PC-3 (cell line): ENCODE results near the gene ADAT3. TPM values are rescaled to one million over a fixed set of nuclear protein-coding genes. Genes with fewer than 3 reads are reported as not detected.

Source experiments
- ATAC-seq: fragments of 200-7000 bp; cut with Tn5 transposase; 2 replicates; pipeline ENCODE4 v1.9.1; 2020; ENCODE audit warnings: mild to moderate bottlenecking, moderate library complexity
- BruUV-seq: library from RNA; stranded (reverse); fragments of 400-500 nt; replicated peaks from 2 replicates; lab custom pipeline; 2021; lab: Mats Ljungman, UMichigan
- CTCF ChIA-PET: fragments of 300-600 bp; sonication (Branson Sonifier 250); formaldehyde crosslinking; loops from one replicate; lab custom pipeline; 2022; ENCODE audit warnings: antibody characterized with exemption; lab: Charles Lee
- POLR2A ChIA-PET: fragments of 300-600 bp; sonication (Branson Sonifier 250); formaldehyde crosslinking; loops from one replicate; lab custom pipeline; 2022; ENCODE audit warnings: antibody characterized with exemption; ENCODE audit not compliant: unreplicated experiment; lab: Charles Lee
- DNase-seq: peaks from one replicate; pipeline ENCODE4 v3.0.0-alpha.2; 2015
- H2AFZ ChIP-seq: fragments of 300-600 bp; sonication (generic); 2 replicates; pipeline ENCODE4 v1.6.0; 2016; ENCODE audit warnings: antibody characterized with exemption, low read length
- H3F3A ChIP-seq: fragments of 300-600 bp; sonication (generic); one replicate; pipeline ENCODE4 v1.6.0; 2017; ENCODE audit warnings: antibody characterized with exemption, low read length, control low read depth, mild to moderate bottlenecking; ENCODE audit not compliant: unreplicated experiment
- H3K27ac ChIP-seq: fragments of 300-600 bp; sonication (generic); 2 replicates; pipeline ENCODE4 v1.5.1; 2016; ENCODE audit warnings: mild to moderate bottlenecking, low read length
- H3K27me3 ChIP-seq: fragments of 300-600 bp; sonication (generic); 2 replicates; pipeline ENCODE4 v1.6.1; 2016; ENCODE audit warnings: low read length, mixed read lengths
- H3K36me3 ChIP-seq: fragments of 300-600 bp; sonication (generic); 2 replicates; pipeline ENCODE4 v1.6.1; 2016; ENCODE audit warnings: low read depth, mixed run types, low read length, mixed read lengths
- H3K4me1 ChIP-seq: fragments of 300-600 bp; sonication (generic); 2 replicates; pipeline ENCODE4 v1.5.1; 2016; ENCODE audit warnings: low read length; ENCODE audit not compliant: insufficient read depth
- H3K4me2 ChIP-seq: fragments of 300-600 bp; sonication (generic); 2 replicates; pipeline ENCODE4 v1.6.0; 2016; ENCODE audit warnings: low read length
- H3K4me3 ChIP-seq: fragments of 300-600 bp; sonication (generic); 2 replicates; pipeline ENCODE4 v1.5.1; 2016; ENCODE audit warnings: mild to moderate bottlenecking, low read length, mixed read lengths
- H3K79me2 ChIP-seq: fragments of 300-600 bp; sonication (generic); 2 replicates; pipeline ENCODE4 v1.6.1; 2017; ENCODE audit warnings: low read length, mixed read lengths
- H3K9ac ChIP-seq: fragments of 300-600 bp; sonication (generic); 2 replicates; pipeline ENCODE4 v1.6.0; 2016; ENCODE audit warnings: mild to moderate bottlenecking, low read length
- H3K9me2 ChIP-seq: fragments of 300-600 bp; sonication (generic); replicated peaks from 2 replicates; pipeline ENCODE4 v1.6.1; 2016; ENCODE audit warnings: mixed run types, low read length, mixed read lengths
- H3K9me3 ChIP-seq: fragments of 300-600 bp; sonication (generic); 2 replicates; pipeline ENCODE4 v1.6.1; 2016; ENCODE audit warnings: low read length, mixed read lengths
- H4K20me1 ChIP-seq: fragments of 300-600 bp; sonication (generic); 2 replicates; pipeline ENCODE4 v1.6.1; 2016; ENCODE audit warnings: low read length, mixed read lengths
- CTCF ChIP-seq: fragments of 300-600 bp; sonication (generic); conservative IDR thresholded peaks from 2 replicates; pipeline ENCODE4 v1.5.1; 2017; ENCODE audit warnings: antibody characterized with exemption, low read depth, mild to moderate bottlenecking, low read length
- EZH2 ChIP-seq: fragments of 300-600 bp; sonication (generic); IDR thresholded peaks from one replicate; pipeline ENCODE4 v1.6.1; 2017; ENCODE audit warnings: antibody characterized with exemption, mild to moderate bottlenecking, low read length; ENCODE audit not compliant: unreplicated experiment
- EZH2phosphoT487 ChIP-seq: fragments of 300-600 bp; sonication (generic); IDR thresholded peaks from 2 replicates; pipeline ENCODE4 v1.6.1; 2018; ENCODE audit warnings: mild to moderate bottlenecking, antibody characterized with exemption, low read length, borderline replicate concordance
- intact Hi-C: fragments of 100-400 bp; cut with micrococcal nuclease; formaldehyde crosslinking; loops from 2 replicates; pipeline ENCODE4 v1.9.0; 2023
- total RNA-seq: library from RNA; depleted of rRNA; stranded (reverse); fragments of >200 nt; gene quantifications from 2 replicates; pipeline ENCODE4 v1.2.3, GENCODE V29; 2014

The ADAT3 gene
- total RNA-seq, 1 experiment from 2014 or later = 8.4 TPM

DNA sequence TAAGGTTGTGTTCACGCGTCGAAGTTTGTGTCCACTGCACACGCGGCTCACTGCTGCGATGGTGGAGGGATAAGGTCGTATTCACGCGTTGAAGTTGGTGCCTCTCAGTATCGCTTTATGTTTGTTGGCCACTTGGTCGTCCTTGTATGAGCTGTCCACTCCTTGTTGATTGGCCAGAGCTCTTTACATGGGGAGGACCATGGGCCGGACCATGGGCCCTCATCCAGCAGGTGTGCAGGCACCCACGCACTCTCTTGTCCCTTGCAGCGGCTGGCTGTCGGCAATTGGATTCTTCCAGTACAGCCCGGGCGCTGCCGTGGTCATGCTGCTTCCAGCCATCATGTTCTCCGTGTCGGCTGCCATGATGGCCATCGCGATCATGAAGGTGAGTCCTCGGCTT, 17.6 kb downstream of the ADAT3 start:
- Histone ChIP-seq H3K9me3 (no peaks in the 10 kb centered on the region), H2AFZ (no peak overlapping the region), H3K9ac (no peak overlapping the region), H4K20me1 (no peaks in the 10 kb centered on the region), H3K4me1 (no peaks in the 10 kb centered on the region), H3K27me3 (no peaks in the 10 kb centered on the region), H3K27ac (no peak overlapping the region), H3K4me3 (no peak overlapping the region), H3K36me3 (peaks cover 4% of the 10 kb centered on the region; the same call in 1 of the 2 replicates), H3K9me2 (no peaks in the 10 kb centered on the region), H3K4me2 (no peak overlapping the region), H3F3A (no peaks in the 10 kb centered on the region), H3K79me2 (no peaks in the 10 kb centered on the region)
- DNase-seq (no peak), ATAC-seq (no peak)
- intact Hi-C loops = no loop called here
- CTCF ChIA-PET = no interaction called here
- POLR2A ChIA-PET = no interaction called here
- no TSS peak for BruUV-seq
- TF ChIP-seq EZH2phosphoT487 = no peak
- no peak for TF ChIP-seq EZH2
- TF ChIP-seq CTCF = no peak

DNA sequence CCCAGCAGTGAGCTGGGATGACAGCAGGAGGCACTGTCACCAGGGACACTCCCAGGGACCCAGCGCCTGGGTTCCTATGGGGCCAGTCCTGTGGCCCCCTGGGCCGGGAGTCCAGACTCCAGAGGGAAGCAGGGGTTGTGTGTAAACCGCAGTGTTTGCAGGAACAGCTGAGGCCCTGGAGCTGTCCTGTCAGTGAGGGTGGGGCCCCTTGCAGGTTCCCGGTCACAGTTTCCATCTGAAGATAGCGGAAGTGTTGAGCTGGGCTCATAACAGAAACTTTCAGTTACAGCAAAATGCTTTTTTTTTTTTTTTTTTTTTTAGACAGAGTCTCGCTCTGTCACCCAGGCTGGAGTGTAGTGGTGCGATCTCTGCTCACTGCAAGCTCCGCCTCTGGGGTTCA, 18.1 kb downstream of the ADAT3 start:
- BruUV-seq = no TSS peak
- no peak overlapping the region for H3K27ac ChIP-seq
- H3F3A ChIP-seq = no peaks in the 10 kb centered on the region
- intact Hi-C loops = no loop called here
- H3K4me2 ChIP-seq = no peak overlapping the region
- no peaks in the 10 kb centered on the region for H3K79me2 ChIP-seq
- H3K4me3 ChIP-seq = no peak overlapping the region
- no peaks in the 10 kb centered on the region for H3K9me2 ChIP-seq
- no peak overlapping the region for H2AFZ ChIP-seq
- no peak overlapping the region for H3K9ac ChIP-seq
- H4K20me1 ChIP-seq = no peaks in the 10 kb centered on the region
- no peaks in the 10 kb centered on the region for H3K9me3 ChIP-seq
- POLR2A ChIA-PET = no interaction called here
- no peaks in the 10 kb centered on the region for H3K4me1 ChIP-seq
- DNase-seq = no peak
- CTCF ChIA-PET = no interaction called here
- TF ChIP-seq EZH2phosphoT487 (no peak), CTCF (no peak), EZH2 (no peak)
- H3K36me3 ChIP-seq = peaks cover 4% of the 10 kb centered on the region; the same call in 1 of the 2 replicates
- ATAC-seq = no peak
- no peaks in the 10 kb centered on the region for H3K27me3 ChIP-seq

DNA sequence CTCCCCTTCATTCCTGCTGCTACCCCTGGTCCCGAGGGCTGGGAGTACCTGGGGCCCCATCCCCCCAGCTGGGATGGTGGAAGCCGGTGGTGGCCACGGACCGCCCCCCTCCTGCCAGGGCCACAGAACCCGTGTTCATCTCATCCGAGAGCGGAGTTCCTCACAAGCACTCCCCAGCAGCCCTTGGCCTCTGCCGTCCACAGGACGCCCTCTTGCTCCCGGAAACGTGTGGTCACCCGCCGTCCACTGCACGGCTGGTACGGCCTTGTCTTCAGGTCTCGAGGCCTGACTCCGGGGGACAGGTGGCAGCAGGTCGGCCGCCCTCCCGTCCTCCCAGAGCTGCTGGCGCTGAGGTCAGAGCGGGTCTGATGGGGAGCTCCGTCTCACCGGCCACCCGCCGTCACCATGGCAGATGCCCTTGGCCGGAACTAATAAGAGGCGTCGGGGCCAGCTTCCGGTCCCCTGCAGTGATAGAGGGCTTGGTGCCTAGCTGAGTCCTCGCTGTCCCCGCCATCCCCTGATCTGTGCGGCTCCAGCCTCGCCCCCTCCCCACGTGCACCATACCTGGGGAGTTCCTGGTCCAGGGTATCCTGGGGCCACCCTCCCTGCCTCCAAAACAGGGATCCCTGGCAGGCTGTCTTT, 19.2 kb downstream of the ADAT3 start:
- H3K27ac ChIP-seq = no peak overlapping the region
- ChIA-PET CTCF (no interaction called here), POLR2A (no interaction called here)
- H3K4me3 ChIP-seq = no peak overlapping the region
- no peaks in the 10 kb centered on the region for H3F3A ChIP-seq
- H3K9ac ChIP-seq = no peak overlapping the region
- no peak overlapping the region for H2AFZ ChIP-seq
- H3K36me3 ChIP-seq = peaks cover 4% of the 10 kb centered on the region; the same call in 1 of the 2 replicates
- H3K4me2 ChIP-seq = no peak overlapping the region
- no peaks in the 10 kb centered on the region for H3K79me2 ChIP-seq
- no peak for ATAC-seq
- peaks cover 3% of the 10 kb centered on the region; the same call in 1 of the 2 replicates for H3K4me1 ChIP-seq
- H3K9me3 ChIP-seq = no peaks in the 10 kb centered on the region
- no peaks in the 10 kb centered on the region for H3K9me2 ChIP-seq
- no peak for TF ChIP-seq CTCF
- TF ChIP-seq EZH2 = no peak
- no peak for TF ChIP-seq EZH2phosphoT487
- intact Hi-C loops = no loop called here
- DNase-seq = no peak
- BruUV-seq = no TSS peak
- H3K27me3 ChIP-seq = no peaks in the 10 kb centered on the region
- no peaks in the 10 kb centered on the region for H4K20me1 ChIP-seq
